Fibroblast of peridontal ligament (primary cell): ENCODE measurements around the gene ANLN.
"Not testable (repeated sequence)": the region's sequence is repeated elsewhere in the genome, so short reads cannot be mapped to it uniquely, and the experiment has no call there.

Experiments
- DNase-seq: peaks from one replicate; pipeline ENCODE4 v3.0.0-alpha.2; 2010; ENCODE audit errors: extremely low read depth

ANLN gene

GRCh38 chr7:36464271-36464670 is 74.6 kb downstream of the ANLN start:
- no peak for DNase-seq

GRCh38 chr7:36466001-36466400 is 76.3 kb downstream of the ANLN start:
- DNase-seq: not testable (repeated sequence)

GRCh38 chr7:36468370-36469101 is 78.9 kb downstream of the ANLN start:
- DNase-seq: peak; percentile 71

GRCh38 chr7:36469236-36469635 is 79.6 kb downstream of the ANLN start:
- no peak for DNase-seq

GRCh38 chr7:36472141-36472729 is 82.6 kb downstream of the ANLN start:
- DNase-seq: no peak

- no peak for DNase-seq
Measured at GRCh38 chr7:36473454-36474282, 84.0 kb downstream of the ANLN start.

- no peak for DNase-seq
Measured at GRCh38 chr7:36474283-36475010, 84.8 kb downstream of the ANLN start.

- no peak for DNase-seq
Measured at GRCh38 chr7:36475011-36475342, 85.3 kb downstream of the ANLN start.

- no peak for DNase-seq
Measured at GRCh38 chr7:36475381-36475780, 85.7 kb downstream of the ANLN start.

GRCh38 chr7:36478745-36479144 is 89.1 kb downstream of the ANLN start:
- no peak for DNase-seq

- DNase-seq: not testable (repeated sequence)
Measured at GRCh38 chr7:36483853-36484252, 94.2 kb downstream of the ANLN start.

- no peak for DNase-seq
Measured at GRCh38 chr7:36484265-36484664, 94.6 kb downstream of the ANLN start.

GRCh38 chr7:36486336-36486735 is 96.7 kb downstream of the ANLN start:
- no peak for DNase-seq

- DNase-seq: peak; percentile 78
Measured at GRCh38 chr7:36487756-36488336, 98.2 kb downstream of the ANLN start.

GRCh38 chr7:36488672-36489071 is 99.0 kb downstream of the ANLN start:
- not testable (repeated sequence) for DNase-seq

GRCh38 chr7:36490419-36490830 is 100.8 kb downstream of the ANLN start:
- DNase-seq: no peak

- DNase-seq: no peak
Measured at GRCh38 chr7:36491317-36491716, 101.7 kb downstream of the ANLN start.

- DNase-seq: no peak
Measured at GRCh38 chr7:36496576-36496975, 106.9 kb downstream of the ANLN start.

GRCh38 chr7:36497176-36497575 is 107.5 kb downstream of the ANLN start:
- DNase-seq: not testable (repeated sequence)

- no peak for DNase-seq
Measured at GRCh38 chr7:36497775-36498174, 108.1 kb downstream of the ANLN start.
